GM12878 (cell line): Measurements from ENCODE around the gene DLG4. TPM values are rescaled to one million over a fixed set of nuclear protein-coding genes. Genes with fewer than 3 reads are reported as not detected.
A peak's percentile ranks its signal among the peaks of the same experiment; 100 is the strongest.

ENCODE experiments used
- ATAC-seq: fragments of 200-7000 bp; cut with Tn5 transposase; 3 replicates; pipeline ENCODE4 v1.9.1; 2020; ENCODE audit warnings: mild to moderate bottlenecking, moderate library complexity
- BruUV-seq: library from RNA; stranded (reverse); fragments of 400-500 nt; replicated peaks from 2 replicates; lab custom pipeline; 2021; lab: Mats Ljungman, UMichigan
- CTCF ChIA-PET: fragments of 300-600 bp; sonication (Branson Sonifier 250); formaldehyde crosslinking; extraction: SDS; loops from one replicate; lab custom pipeline; 2021; ENCODE audit warnings: inconsistent platforms; lab: Yijun Ruan, JAX
- POLR2A ChIA-PET: fragments of 350-600 bp; formaldehyde crosslinking; extraction: SDS; loops from one replicate; lab custom pipeline; 2021; ENCODE audit warnings: inconsistent platforms; lab: Charles Lee
- RAD21 ChIA-PET: fragments of 300-600 bp; sonication (Branson Sonifier 250); formaldehyde crosslinking; loops from one replicate; lab custom pipeline; 2023; ENCODE audit warnings: antibody characterized with exemption; ENCODE audit not compliant: unreplicated experiment; lab: Charles Lee
- SMC1A ChIA-PET: fragments of 300-600 bp; sonication (Branson Sonifier 250); formaldehyde crosslinking; loops from one replicate; lab custom pipeline; 2023; ENCODE audit not compliant: unreplicated experiment, uncharacterized antibody; lab: Charles Lee
- DNase-seq: peaks from one replicate; pipeline ENCODE4 v3.0.0-alpha.2; 2011; ENCODE audit warnings: low read depth, low spot score
- FAIRE-seq: peaks from 3 replicates; lab custom pipeline; 2011; peaks lifted over from hg19 to GRCh38; lab: Jason Lieb, UNC
- H2AFZ ChIP-seq: 2 replicates; pipeline ENCODE4 v1.6.0; 2011; ENCODE audit warnings: low read depth, low read length, control low read depth; ENCODE audit not compliant: control insufficient read depth
- H3K27ac ChIP-seq: 2 replicates; pipeline ENCODE4 v1.5.1; 2011; ENCODE audit warnings: control low read depth; ENCODE audit not compliant: control insufficient read depth, insufficient read depth
- H3K27me3 ChIP-seq, 2 experiments: replicated peaks in 1 of 2; 2 replicates each; pipeline versions ENCODE4 v1.6.0 to v1.6.1; 2011; ENCODE audit warnings: low read length in 1 of 2; ENCODE audit not compliant: control insufficient read depth in 2 of 2, insufficient read depth in 2 of 2
- H3K36me3 ChIP-seq, 2 experiments: 2 replicates each; pipeline ENCODE4 v1.5.1; 2011; ENCODE audit warnings: low read length in 1 of 2; ENCODE audit not compliant: control insufficient read depth in 2 of 2, insufficient read depth in 2 of 2
- H3K4me1 ChIP-seq: 2 replicates; pipeline ENCODE4 v1.6.1; 2011; ENCODE audit warnings: mild to moderate bottlenecking, low read length, moderate library complexity, mixed read lengths; ENCODE audit not compliant: control insufficient read depth, insufficient read depth
- H3K4me2 ChIP-seq: 2 replicates; pipeline ENCODE4 v1.6.0; 2011; ENCODE audit warnings: control low read depth; ENCODE audit not compliant: control insufficient read depth, insufficient read depth
- H3K4me3 ChIP-seq: fragments of 200-600 bp; sonication (generic); 2 replicates; pipeline ENCODE4 v1.5.1; 2016
- H3K79me2 ChIP-seq: 2 replicates; pipeline ENCODE4 v1.6.0; 2011; ENCODE audit warnings: low read length; ENCODE audit not compliant: control insufficient read depth, insufficient read depth
- H3K9ac ChIP-seq: 2 replicates; pipeline ENCODE4 v1.8.0; 2011; ENCODE audit warnings: low read length, control low read depth, mixed read lengths; ENCODE audit not compliant: control insufficient read depth, insufficient read depth
- H3K9me3 ChIP-seq: replicated peaks from 3 replicates; pipeline ENCODE4 v1.5.1; 2011; ENCODE audit warnings: mild to moderate bottlenecking, low read length; ENCODE audit not compliant: control insufficient read depth, insufficient read depth
- H4K20me1 ChIP-seq: 2 replicates; pipeline ENCODE4 v1.6.0; 2011; ENCODE audit not compliant: control insufficient read depth, insufficient read depth
- CHD2 ChIP-seq: IDR thresholded peaks from 2 replicates; pipeline ENCODE4 v1.6.1; 2011; ENCODE audit warnings: low read depth, low read length, improper control_type of control experiment, borderline replicate concordance
- IKZF2 ChIP-seq, 2 experiments: fragments of 450-650 bp; IDR thresholded peaks; 2 replicates each; pipeline ENCODE4 v1.6.1; 2017; ENCODE audit warnings: mild to moderate bottlenecking in 2 of 2, moderate library complexity in 2 of 2
- MTA2 ChIP-seq: fragments of 450-650 bp; IDR thresholded peaks from 2 replicates; pipeline ENCODE4 v1.6.1; 2016; ENCODE audit warnings: low read depth, mild to moderate bottlenecking, moderate library complexity
- ZBTB40 ChIP-seq: fragments of 450-650 bp; IDR thresholded peaks from 2 replicates; pipeline ENCODE4 v1.6.1; 2016; ENCODE audit warnings: mild to moderate bottlenecking, moderate library complexity, borderline replicate concordance
- ZZZ3 ChIP-seq: IDR thresholded peaks from 2 replicates; pipeline ENCODE4 v1.6.1; 2011; ENCODE audit warnings: low read depth; ENCODE audit not compliant: control insufficient read depth, insufficient read length
- WGBS: methylation state at CpG from one replicate; pipeline ENCODE4 v1.1.6; 2016; ENCODE audit warnings: low lambda C conversion rate; ENCODE audit not compliant: insufficient replicate concordance, insufficient coverage; ENCODE audit errors: missing lambda C conversion rate; 5-methylcytosine and 5-hydroxymethylcytosine counted together
- in situ Hi-C: fragments of 300-500 bp; cut with MboI; formaldehyde crosslinking; loops from 9 replicates; pipeline ENCODE4 v1.14.3; 2018; ENCODE audit warnings: mixed read lengths
- intact Hi-C: fragments of 100-400 bp; cut with micrococcal nuclease; formaldehyde crosslinking; loops from one replicate; pipeline ENCODE4 v1.14.2; 2022; ENCODE audit not compliant: unreplicated experiment
- polyA plus RNA-seq, 11 experiments: library from polyadenylated mRNA; depleted of rRNA in 4 of 11; unstranded in 6 of 11; stranded (reverse) in 5 of 11; fragments of >200 nt; fragmentation: Nextera tagmentation in 4 of 11; fragmentation: Illumina TruSeq in 1 of 11; extraction: Ambion mirVana in 4 of 11; extraction: Trizol in 1 of 11; gene quantifications; 1 replicate in 1 of 11; 2 replicates in 10 of 11; pipeline versions ENCODE4 v1.2.1 to v1.2.3, GENCODE V29; 2011 to 2016; ENCODE audit warnings: inconsistent platforms in 2 of 11, missing spikeins in 2 of 11, low read depth in 1 of 11
- total RNA-seq, 4 experiments: library from RNA; depleted of rRNA in 3 of 4; stranded (reverse); fragments of >200 nt in 3 of 4; fragmentation: Illumina TruSeq in 1 of 4; extraction: Trizol in 1 of 4; gene quantifications; 2 replicates each; pipeline versions ENCODE4 v1.2.1 to v1.2.3, GENCODE V29; 2013 to 2021

The DLG4 gene
- total and polyA plus RNA-seq, 10 of the 15 experiments (the other 5 are each of a cell fraction or from before 2014, with no cell fraction given): 0.07 to 4.1 (median 1.3) TPM

GRCh38 chr17:7233701-7234082, 14.1 kb upstream of the DLG4 start:
- ATAC-seq: peak; percentile 22; the same call in 2 of the 3 replicates
- peaks cover 12 to 21% of the 10 kb centered on the region in 2 experiments for H3K36me3 ChIP-seq

More at GRCh38 chr17:7233701-7234082, 14.1 kb upstream of the DLG4 start:
- RAD21 ChIA-PET: interaction anchor here (2.3 kb wide), 1 partner anchor 13 kb away, joined by 10 read pairs; no protein-coding TSS in a partner anchor
- Histone ChIP-seq H3K27ac (peak overlapping the region; percentile 86), H3K4me1 (peaks cover 20% of the 10 kb centered on the region), H3K9me3 (no peaks in the 10 kb centered on the region), H3K4me2 (peak overlapping the region; percentile 91), H3K79me2 (peaks cover 52% of the 10 kb centered on the region), H3K4me3 (peak overlapping the region; percentile 84), H3K9ac (peak overlapping the region; percentile 95), H3K27me3 (no peaks in the 10 kb centered on the region), H2AFZ (peak overlapping the region; percentile 74), H4K20me1 (no peaks in the 10 kb centered on the region)
- intact Hi-C loops: no loop called here
- no peak for FAIRE-seq
- POLR2A ChIA-PET: interaction anchor here (1.0 to 5.1 kb wide), 6 partner anchors 8 to 18 kb away, joined by 3 to 60 read pairs (median 7); partner anchors contain the start of genes ACADVL, DLG4 and GABARAP
- DNase-seq: no peak
- CTCF ChIA-PET: interaction anchor here (1.5 to 6.6 kb wide), 3 partner anchors 9 to 62 kb away, joined by 3 to 50 read pairs (median 4); partner anchors contain the start of genes ACADVL, DLG4 and GABARAP
- in situ Hi-C loops: no loop called here
- no peak for TF ChIP-seq ZBTB40
- TF ChIP-seq IKZF2 (IDR thresholded peaks at IDR 0.05): 0 out of 4 replicates have a peak, but pooled peaks of 1 of the 2 experiments have one; percentile 21
- no peak for TF ChIP-seq ZZZ3
- no peak for TF ChIP-seq MTA2
- TF ChIP-seq CHD2: no peak
- SMC1A ChIA-PET: interaction anchor here (1.0 to 2.1 kb wide), 3 partner anchors 9 to 16 kb away, joined by 3 to 13 read pairs (median 4); partner anchors contain the start of genes ACADVL, DLG4 and GABARAP
- under 1% methylated on average over 9 of the region's 9 CpGs for WGBS
- BruUV-seq: no TSS peak
